HFF-Myc (cell line): ENCODE measurements around the gene STN1.

ENCODE experiments used
- DNase-seq: peaks from one replicate; pipeline ENCODE4 v3.0.0-alpha.2; 2011; ENCODE audit warnings: low read depth; ENCODE audit errors: extremely low read depth
- H3K4me3 ChIP-seq: replicated peaks from 2 replicates; pipeline ENCODE4 v1.5.1; 2011; ENCODE audit warnings: low read depth, mild to moderate bottlenecking, control low read depth, low read length
- TF ChIP-seq, protein P1 (sequence below): IDR thresholded peaks from 2 replicates; pipeline ENCODE4 v1.5.1; 2012; ENCODE audit warnings: mild to moderate bottlenecking, low read depth, low read length, control low read depth; ENCODE audit errors: missing control alignments

Gene STN1

DNA sequence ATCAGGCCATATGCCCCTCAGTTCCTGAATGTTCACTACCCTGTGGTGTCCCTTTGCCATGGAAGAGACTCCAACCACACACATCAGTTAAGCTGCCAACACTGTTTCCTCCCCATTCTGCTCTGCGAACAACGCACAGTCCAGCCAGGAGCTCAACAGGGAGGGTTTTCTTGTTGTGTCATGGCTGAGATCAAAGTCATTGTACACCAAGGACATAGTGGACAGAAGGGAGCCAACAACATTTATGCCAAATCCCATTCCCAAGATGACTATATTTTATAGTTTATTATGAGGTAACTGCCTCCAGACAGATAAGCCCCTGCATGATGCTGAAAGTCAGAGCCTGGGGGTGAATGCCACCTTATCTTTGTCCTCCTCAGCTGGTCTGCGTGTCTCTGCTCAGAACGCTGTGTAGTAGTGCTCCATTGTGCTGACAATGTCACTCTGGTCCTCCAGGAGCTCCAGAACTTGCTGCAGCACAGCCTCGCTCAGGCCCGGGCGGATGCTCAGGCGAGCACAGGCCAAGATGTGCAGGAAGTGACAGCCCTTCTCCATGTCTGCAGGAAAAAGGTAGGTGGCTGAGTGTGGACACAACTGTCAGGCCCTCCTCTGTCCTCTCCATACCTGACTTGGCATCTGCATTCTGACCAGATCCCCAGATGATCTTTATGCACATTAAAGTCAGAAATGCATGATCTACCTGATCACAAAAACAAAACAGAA lies 35.5 kb downstream of the STN1 start:
- H3K4me3 ChIP-seq, result no peak overlapping the region
- no peak for DNase-seq
- TF ChIP-seq, protein P1, sequence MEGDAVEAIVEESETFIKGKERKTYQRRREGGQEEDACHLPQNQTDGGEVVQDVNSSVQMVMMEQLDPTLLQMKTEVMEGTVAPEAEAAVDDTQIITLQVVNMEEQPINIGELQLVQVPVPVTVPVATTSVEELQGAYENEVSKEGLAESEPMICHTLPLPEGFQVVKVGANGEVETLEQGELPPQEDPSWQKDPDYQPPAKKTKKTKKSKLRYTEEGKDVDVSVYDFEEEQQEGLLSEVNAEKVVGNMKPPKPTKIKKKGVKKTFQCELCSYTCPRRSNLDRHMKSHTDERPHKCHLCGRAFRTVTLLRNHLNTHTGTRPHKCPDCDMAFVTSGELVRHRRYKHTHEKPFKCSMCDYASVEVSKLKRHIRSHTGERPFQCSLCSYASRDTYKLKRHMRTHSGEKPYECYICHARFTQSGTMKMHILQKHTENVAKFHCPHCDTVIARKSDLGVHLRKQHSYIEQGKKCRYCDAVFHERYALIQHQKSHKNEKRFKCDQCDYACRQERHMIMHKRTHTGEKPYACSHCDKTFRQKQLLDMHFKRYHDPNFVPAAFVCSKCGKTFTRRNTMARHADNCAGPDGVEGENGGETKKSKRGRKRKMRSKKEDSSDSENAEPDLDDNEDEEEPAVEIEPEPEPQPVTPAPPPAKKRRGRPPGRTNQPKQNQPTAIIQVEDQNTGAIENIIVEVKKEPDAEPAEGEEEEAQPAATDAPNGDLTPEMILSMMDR, result no peak

GRCh38 chr10:103881416-103882284 lies 36.3 kb downstream of the STN1 start:
- TF ChIP-seq, protein P1, result no peak
- no peak for DNase-seq
- H3K4me3 ChIP-seq, result no peak overlapping the region

GRCh38 chr10:103879831-103880230 lies 38.2 kb downstream of the STN1 start:
- DNase-seq, result no peak
- TF ChIP-seq, protein P1, result no peak
- H3K4me3 ChIP-seq, result no peak overlapping the region

DNA sequence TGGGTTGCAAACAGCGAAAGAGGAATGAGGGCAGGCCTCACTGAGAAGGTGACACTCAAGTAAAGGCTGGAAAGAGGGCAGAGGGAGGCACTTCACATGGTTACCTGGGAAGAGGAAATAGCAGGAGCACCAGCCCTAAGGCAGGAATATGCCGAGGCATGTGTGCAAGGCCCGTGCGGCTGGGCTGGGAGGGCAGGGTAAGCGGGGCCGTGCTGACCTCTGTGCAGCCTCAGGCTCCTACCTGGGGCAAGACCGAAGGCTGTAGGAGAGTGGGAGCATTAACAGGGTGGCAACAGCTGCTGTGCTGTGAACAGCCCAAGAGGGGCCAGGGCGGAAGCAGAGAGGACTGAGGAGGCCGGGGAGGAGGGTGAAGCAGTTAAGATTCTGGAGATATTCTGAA lies 38.6 kb downstream of the STN1 start:
- no peak overlapping the region for H3K4me3 ChIP-seq
- DNase-seq, result no peak
- TF ChIP-seq, protein P1, result no peak

DNA sequence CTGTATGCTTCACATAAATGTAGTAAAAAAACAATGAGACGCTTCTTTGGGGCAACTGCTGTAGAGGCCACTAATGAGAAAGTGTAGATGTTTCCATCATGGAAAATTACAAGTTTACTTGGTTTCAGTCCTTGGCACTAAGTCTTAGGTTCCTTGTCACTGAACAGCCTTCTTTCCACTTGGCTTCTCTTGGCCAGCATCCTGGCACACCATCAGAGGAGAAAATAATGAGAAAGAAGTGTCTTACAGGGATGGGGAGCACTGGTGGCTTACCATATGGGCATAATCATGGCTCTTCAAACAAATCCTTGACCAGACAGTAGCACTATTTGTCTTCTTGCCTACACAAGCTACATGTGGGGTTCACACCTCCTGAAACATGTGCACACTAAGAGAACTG lies 40.1 kb downstream of the STN1 start:
- TF ChIP-seq, protein P1, result no peak
- H3K4me3 ChIP-seq, result no peak overlapping the region
- no peak for DNase-seq

DNA sequence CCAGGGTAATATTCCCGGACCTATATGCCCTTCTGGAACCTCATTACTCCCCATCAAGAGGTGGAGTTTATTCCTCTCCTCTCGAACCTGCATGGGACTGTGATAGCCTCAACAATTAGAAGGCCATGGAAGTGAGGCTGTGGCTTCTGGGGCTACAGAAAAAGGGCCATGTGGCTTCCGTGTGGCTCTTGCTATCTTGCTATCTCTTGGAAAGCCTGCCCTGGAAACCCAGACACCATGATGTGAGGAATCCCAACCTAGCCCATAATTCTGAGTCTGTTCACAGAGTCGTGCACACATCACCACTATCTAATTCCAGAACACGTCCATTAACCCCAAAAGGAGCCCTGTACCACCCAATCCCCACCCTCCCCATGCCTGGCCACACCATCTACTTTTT lies 41.8 kb downstream of the STN1 start:
- H3K4me3 ChIP-seq, result no peak overlapping the region
- TF ChIP-seq, protein P1, result no peak
- DNase-seq, result no peak
